SK-N-MC (cell line): Measurements from ENCODE around the gene GDPD3.

Experiments used
- EZH2 ChIP-seq: fragments of 200-600 bp; sonication (generic); IDR thresholded peaks from one replicate; pipeline ENCODE4 v1.6.1; 2017; ENCODE audit warnings: antibody characterized with exemption
- FOXP2 ChIP-seq: optimal IDR thresholded peaks from 2 replicates; pipeline ENCODE3; 2011; ENCODE audit warnings: mild to moderate bottlenecking, moderate library complexity; ENCODE audit not compliant: insufficient read depth; ENCODE audit errors: extremely low read length, control extremely low read depth
- POLR2AphosphoS5 ChIP-seq: IDR thresholded peaks from 2 replicates; pipeline ENCODE4 v1.6.1; 2012; ENCODE audit warnings: mild to moderate bottlenecking, low read depth, low read length, borderline replicate concordance

DNA sequence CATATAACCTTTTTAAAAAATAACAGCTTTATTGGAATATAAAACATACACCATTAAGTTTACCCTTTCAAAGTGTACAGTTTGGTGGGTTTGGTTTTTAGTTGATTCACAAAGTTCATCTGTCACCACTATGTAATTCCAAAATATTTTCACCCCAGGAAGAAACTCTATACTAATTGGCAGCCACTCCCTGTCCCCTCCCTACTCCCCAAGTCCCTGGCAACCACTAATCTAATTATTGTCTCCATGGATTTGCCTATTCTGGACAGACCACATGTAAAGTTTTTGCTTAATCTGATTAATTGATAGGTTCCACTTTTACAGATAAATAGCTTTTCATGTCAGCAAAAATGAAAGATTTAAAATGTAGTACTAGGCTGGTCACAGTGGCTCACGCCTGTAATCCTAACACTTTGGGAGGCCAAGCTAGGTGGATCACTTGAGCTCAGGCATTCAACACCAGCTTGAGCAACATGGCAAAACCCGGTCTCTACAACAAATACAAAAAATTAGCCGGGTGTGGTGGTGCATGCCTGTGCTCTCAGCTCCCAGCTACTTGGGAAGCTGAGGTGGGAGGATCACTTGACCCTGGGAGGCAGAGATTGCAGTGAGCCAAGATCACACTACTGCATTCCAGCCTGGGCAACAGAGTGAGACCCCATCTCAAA lies 34.6 kb upstream of the GDPD3 start:
- TF ChIP-seq POLR2AphosphoS5: no peak
- TF ChIP-seq EZH2: no peak
- TF ChIP-seq FOXP2: no peak
